Stimulated activated CD4-positive, alpha-beta T cell treated with anti-CD3 and anti-CD28 coated beads, Interleukin-12 subunit alpha, Interleukin-12 subunit beta, amount 100 ng/mL, for 48 hours (primary cell): Measurements from ENCODE around the gene OR2W3.

ENCODE experiments used
- DNase-seq, 3 donors: peaks; one replicate each; pipeline ENCODE4 v3.0.0-alpha.2; 2020; ENCODE audit warnings: low read depth in 2 of 3, low spot score in 1 of 3

The OR2W3 gene

DNA sequence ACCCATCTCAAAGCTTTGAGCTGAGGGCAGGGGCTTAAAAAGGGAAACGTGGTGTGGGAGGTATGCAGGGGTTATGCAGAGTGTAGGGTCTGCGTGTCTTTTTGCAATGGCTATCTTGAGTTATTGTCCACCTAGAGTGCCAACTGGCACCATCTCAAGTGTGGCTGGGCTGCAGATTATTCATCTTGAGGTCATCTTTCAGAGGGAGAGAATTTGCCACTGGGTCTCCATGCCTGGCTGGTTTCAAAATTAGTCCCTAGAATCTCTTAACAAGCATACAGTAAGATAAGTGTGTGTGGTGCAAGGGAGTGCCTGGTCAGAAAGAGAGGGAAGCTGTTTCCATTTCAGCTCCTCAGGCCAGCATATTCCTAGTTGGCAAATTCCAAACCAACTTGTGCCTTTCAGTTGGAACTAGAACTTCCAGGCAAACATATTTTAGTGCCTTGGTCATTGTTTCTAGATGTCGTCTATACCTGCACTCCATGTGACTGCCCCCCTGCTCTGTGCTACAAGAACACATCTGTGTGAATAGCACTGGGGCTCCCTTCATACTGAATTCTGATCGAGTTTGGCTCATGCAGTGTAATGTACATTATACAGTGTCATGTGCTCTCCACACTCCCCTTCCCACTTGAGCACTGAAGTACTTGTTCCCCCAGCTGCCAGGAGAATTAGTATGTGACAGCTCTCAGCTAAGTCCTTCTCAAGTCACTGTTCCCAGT is 19.7 kb downstream of the OR2W3 start:
- DNase-seq: no peak

DNA sequence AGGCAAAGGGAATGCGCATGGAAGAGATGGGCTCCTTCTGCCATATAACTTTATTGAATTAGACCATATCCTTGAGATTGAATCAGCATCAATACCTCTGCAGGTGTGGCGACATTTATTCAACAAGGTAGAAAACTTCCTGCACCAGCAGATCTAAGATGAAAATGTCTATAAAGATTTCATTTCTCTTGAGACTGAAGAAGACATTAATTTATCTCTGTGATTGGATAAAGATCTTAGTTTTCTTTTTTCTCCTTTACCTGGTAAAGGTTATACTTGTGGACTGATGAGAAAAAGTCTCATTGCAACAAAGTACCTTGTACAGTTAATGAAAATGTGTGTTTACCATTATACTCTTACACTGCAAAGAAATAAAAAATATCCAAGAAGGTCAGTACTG is 24.6 kb downstream of the OR2W3 start, which contains the start of gene OR2T8:
TSS of gene OR2T8 (plus strand) at position 301 of the 400 bp plus-strand sequence. CDS start 766 bp downstream, outside the sequence.
- DNase-seq: no peak

DNA sequence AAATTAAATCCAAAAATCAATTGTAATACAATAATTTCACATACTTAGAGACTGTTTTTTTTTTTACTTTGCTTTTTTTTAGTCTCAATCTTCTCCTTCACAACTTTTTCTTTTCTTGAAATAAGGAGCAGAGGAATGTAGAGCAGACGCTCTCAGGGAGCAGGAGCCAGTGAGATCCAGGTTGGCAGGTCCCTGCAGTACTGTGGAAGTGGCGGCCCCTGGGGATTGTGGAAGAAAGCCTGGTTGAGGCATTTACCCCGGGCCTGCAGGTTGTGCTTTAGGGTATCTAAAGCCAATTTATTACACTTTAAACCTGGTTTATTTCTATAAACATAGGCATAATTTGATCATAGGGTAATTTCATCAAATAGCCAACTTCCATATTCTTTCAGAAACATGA is 28.6 kb downstream of the OR2W3 start:
- DNase-seq: no peak

DNA sequence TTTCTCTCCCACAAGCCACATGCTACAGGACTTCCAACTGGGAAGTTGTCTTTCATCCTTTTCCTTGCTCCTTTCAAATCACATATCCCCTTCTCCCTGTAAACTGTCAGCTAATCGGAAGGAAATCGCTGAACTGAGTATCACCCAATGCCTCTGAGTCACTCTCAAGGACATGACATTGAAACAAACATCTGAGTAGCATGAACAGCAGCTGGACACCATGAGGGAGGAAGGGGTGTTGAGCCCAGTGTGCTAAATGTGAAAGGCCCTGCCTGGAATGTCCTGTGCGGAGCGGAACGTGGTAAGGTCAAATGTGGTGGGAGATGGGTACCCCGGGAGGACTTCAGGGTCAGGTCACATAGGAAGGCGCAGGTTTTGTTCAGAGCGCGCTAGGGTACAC is 29.5 kb downstream of the OR2W3 start, which contains the start of gene OR2AJ1:
TSS of gene OR2AJ1 (plus strand) at position 22 of the 400 bp plus-strand sequence. CDS start 8,880 bp downstream, outside the sequence.
- no peak for DNase-seq

DNA sequence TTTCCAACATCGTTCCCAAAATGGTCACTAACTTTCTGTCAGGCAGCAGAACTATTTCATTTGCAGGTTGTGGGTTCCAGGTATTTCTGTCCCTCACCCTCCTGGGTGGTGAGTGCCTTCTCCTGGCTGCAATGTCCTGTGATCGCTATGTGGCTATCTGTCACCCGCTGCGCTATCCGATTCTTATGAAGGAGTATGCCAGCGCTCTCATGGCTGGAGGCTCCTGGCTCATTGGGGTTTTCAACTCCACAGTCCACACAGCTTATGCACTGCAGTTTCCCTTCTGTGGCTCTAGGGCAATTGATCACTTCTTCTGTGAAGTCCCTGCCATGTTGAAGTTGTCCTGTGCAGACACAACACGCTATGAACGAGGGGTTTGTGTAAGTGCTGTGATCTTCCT is 38.6 kb downstream of the OR2W3 start:
- no peak for DNase-seq

DNA sequence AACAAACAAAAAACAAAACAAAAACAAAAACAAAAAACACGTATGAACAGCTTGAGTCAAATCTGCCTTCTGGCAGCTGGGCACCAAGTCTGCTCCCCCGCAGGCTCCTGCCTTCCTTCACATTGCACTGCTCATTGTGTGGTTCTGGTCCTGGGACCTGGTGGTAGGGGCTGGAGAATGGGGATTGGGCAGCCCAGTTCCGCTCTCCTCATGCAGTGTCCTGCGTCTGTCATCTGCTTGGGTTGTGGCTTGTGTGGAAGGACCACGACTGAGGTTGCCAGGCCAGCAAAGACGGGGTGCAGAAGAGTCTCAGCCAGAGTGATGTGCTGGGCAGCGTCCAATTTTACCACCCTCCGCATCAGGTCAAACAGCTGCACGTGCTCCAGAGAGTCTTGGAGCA is 40.4 kb downstream of the OR2W3 start:
- no peak for DNase-seq

DNA sequence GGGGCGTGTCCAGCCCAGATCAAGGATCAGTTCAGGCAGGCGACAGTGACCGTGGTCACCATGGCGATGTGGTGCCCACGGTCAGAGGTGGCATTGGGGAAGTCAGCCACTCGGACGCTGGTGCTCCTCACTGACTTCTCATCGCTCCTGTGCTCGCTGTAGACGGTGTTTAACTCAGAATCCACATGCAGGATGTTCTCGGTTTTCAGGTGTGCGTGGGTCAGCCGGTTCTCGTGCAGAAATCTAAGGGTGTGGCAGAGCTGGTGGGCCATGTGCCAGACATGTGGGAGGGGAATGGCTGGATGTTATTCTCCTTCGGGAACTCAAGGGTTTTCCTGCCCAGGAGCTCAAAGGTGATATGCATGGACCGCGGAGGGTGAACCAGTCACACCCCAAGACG is 41.0 kb downstream of the OR2W3 start:
- no peak for DNase-seq

DNA sequence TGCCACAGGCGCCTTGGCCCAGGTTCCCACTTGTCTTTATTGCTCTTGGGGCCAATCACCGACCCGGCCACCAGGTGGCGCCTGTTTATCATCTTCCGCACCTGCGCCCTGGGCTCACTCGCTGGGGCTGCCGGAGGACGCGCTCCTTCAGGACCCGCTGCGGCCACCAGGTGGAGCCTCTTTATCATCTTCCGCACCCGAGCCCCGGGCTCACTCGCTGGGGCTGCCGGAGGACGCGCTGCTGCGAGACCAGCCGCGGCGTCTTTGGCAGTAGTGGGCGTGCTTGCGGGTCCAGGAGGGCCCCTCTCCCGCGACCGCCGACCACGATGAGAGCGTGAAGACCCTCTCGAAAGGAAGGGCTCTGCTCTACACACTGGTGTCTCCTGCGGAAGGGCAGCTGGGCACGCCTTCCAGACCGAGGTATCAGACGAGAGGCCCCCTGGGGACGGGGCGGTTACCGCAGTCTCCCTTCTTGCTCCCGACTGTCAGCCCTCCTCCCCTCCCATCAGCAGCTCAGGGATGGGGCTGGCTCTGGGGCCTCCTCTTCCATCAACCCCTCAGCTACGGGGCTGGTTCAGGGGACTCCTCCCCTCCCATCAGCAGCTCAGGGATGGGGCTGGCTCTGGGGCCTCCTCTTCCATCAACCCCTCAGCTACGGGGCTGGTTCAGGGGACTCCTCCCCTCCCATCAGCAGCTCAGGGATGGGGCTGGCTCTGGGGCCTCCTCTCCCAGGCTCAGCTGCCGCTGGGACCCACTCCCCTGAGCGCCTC is 41.8 kb downstream of the OR2W3 start:
- DNase-seq: peak; percentile 60 to 94 (median 94)

DNA sequence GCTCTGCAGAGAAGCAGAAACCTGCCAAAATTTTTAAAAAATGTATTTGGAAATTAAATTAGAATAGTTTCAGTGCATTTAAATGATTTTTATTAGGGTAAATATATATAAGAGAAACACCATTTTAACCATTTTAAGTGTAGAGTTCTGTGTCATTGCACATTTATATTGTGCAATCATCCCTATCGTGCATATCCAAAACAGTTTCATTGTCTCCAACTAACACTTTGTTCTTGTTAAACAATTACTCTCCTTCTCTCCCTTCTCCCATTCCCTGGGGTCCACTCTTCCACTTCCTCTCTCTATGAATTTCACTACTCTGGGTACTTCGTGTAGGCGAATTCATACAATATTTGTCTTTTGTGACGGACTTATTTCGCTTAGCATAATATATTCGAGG is 47.2 kb downstream of the OR2W3 start:
- no peak for DNase-seq
